Uterine smooth muscle cell (primary cell): ENCODE measurements around the gene MYBPC1. TPM values are rescaled to one million over a fixed set of nuclear protein-coding genes. Genes with fewer than 3 reads are reported as not detected.

Source experiments
- total RNA-seq: library from RNA; depleted of rRNA; stranded (reverse); fragments of >200 nt; gene quantifications from 2 replicates; pipeline ENCODE4 v1.2.3, GENCODE V29; 2014

The MYBPC1 gene, protein sequence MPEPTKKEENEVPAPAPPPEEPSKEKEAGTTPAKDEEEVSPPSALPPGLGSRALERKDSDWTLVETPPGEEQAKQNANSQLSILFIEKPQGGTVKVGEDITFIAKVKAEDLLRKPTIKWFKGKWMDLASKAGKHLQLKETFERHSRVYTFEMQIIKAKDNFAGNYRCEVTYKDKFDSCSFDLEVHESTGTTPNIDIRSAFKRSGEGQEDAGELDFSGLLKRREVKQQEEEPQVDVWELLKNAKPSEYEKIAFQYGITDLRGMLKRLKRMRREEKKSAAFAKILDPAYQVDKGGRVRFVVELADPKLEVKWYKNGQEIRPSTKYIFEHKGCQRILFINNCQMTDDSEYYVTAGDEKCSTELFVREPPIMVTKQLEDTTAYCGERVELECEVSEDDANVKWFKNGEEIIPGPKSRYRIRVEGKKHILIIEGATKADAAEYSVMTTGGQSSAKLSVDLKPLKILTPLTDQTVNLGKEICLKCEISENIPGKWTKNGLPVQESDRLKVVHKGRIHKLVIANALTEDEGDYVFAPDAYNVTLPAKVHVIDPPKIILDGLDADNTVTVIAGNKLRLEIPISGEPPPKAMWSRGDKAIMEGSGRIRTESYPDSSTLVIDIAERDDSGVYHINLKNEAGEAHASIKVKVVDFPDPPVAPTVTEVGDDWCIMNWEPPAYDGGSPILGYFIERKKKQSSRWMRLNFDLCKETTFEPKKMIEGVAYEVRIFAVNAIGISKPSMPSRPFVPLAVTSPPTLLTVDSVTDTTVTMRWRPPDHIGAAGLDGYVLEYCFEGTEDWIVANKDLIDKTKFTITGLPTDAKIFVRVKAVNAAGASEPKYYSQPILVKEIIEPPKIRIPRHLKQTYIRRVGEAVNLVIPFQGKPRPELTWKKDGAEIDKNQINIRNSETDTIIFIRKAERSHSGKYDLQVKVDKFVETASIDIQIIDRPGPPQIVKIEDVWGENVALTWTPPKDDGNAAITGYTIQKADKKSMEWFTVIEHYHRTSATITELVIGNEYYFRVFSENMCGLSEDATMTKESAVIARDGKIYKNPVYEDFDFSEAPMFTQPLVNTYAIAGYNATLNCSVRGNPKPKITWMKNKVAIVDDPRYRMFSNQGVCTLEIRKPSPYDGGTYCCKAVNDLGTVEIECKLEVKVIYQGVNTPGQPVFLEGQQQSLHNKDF
- total RNA-seq: not detected in 2 replicates

DNA sequence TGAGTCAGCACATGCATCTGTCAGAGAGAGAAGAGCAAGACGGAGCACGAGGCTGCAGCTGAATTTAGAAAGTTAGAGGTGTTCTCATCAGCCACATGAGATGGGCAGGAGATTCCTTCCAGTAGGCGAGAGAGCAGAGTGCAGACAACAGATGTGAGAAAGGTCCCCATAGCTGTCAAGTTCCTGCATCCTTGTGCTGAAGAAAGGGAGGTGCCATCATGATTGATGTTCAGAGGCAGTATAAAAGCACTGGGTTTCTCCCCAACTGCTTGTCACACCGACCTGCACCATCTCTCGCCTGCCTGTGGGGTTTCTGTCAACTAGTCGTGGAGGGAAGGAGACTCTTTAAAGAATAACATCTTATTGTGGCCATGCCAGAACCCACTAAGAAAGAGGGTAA lies at the start of gene MYBPC1:
Gene MYBPC1, plus strand, starts transcription at position 272 of the 400 bp plus-strand sequence. Its CDS starts 100 bp downstream, at position 372.

DNA sequence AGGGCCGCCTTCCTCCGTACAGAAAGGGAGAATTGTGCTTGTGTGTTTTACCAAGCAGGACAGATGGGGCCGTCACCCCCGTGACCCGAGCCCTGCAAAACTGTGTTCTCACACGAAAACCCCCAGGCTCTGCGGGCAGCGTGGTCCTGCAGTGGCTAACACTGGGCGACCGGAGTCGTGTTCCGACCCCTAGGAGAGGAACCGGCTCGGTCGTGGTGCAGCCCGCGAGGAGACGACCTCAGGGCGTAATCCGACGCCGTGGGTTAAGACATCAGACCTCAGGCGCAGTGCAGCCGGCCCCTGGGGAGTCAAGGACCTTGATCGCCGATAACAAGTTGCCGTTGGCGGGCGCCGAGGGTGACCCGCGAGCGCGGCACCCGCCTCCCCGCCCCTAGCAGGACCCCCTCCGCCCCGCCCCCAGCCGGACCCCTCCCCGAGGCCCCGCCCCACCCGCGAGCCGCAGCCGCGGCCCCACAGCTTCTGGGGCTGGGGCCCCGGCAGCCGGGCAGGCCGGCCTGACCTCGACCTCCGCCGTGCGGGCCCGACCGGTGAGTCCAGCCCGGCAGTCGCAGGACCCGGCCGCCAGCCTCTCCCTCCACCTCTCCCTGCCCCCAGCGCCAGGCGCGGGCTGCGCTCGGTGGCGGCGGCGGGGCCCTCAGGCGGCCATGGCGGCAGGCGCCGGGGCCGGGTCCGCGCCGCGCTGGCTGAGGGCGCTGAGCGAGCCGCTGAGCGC lies 102.6 kb downstream of the MYBPC1 start, which contains the start of gene CHPT1:
Gene CHPT1, plus strand, starts transcription at position 444 of the 733 bp plus-strand sequence. Its CDS starts 222 bp downstream, at position 666.

Other genes starting within 250 kb of the MYBPC1 start
- gene ARL1, start 187.2 kb upstream of the MYBPC1 start, total RNA-seq: 161 and 173 TPM in 2 replicates
- not detected in 2 replicates for gene SPIC, start 119.6 kb upstream of the MYBPC1 start, total RNA-seq
- 49.6 and 60.9 TPM in 2 replicates for gene CHPT1, start 102.7 kb downstream of the MYBPC1 start, total RNA-seq
- under 0.01 and 0.11 TPM in 2 replicates for gene SYCP3, start 144.5 kb downstream of the MYBPC1 start, total RNA-seq
- gene GNPTAB, start 236.0 kb downstream of the MYBPC1 start, total RNA-seq: 31.0 and 39.9 TPM in 2 replicates